ENCODE data around the gene CDKN2C. TPM values are rescaled to one million over a fixed set of nuclear protein-coding genes. Genes with fewer than 3 reads are reported as not detected.

CDKN2C gene
- total RNA-seq, 2 donors from 2014 or later = 10.3 to 12.6 TPM

- no peak for ATAC-seq (ENCODE audit: insufficient number of reproducible peaks, low FRiP score, low read depth)
- DNase-seq (ENCODE audit: low spot score) = no peak
- TF ChIP-seq, protein P1, sequence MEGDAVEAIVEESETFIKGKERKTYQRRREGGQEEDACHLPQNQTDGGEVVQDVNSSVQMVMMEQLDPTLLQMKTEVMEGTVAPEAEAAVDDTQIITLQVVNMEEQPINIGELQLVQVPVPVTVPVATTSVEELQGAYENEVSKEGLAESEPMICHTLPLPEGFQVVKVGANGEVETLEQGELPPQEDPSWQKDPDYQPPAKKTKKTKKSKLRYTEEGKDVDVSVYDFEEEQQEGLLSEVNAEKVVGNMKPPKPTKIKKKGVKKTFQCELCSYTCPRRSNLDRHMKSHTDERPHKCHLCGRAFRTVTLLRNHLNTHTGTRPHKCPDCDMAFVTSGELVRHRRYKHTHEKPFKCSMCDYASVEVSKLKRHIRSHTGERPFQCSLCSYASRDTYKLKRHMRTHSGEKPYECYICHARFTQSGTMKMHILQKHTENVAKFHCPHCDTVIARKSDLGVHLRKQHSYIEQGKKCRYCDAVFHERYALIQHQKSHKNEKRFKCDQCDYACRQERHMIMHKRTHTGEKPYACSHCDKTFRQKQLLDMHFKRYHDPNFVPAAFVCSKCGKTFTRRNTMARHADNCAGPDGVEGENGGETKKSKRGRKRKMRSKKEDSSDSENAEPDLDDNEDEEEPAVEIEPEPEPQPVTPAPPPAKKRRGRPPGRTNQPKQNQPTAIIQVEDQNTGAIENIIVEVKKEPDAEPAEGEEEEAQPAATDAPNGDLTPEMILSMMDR (IDR thresholded peaks at IDR 0.05) = no peak
These were observed 1.0 kb downstream of the CDKN2C start for GRCh38 chr1:50970931-50971582.

DNA sequence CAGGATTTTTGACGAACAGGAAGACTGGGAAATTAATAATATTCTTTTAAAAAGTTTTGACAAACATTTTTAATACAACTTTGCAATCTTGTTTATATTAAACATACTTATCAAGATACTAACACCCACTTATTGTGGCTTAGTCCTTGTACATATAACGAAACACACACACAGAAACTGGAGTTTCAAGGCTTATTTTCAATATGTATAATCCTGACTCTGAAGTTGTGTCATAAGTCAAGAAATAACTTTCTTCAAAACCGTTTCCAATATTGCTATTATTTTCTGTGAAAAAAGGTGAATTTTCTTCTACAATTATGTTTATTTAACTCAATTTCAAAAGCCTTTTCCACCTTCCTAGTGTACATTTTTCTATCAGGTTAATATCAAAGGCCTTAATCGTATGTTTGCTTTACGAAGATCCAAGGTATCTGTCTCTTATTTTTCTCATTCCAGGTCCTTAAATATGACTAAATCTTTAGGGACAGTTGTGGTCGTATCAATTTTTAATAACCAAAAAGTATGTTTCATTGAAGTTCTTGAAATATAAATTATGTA lies 1.8 kb downstream of the CDKN2C start:
- H3K27me3 ChIP-seq (replicated peaks; ENCODE audit: insufficient read depth) = no peaks in the 10 kb centered on the region
- TF ChIP-seq, protein P1 (IDR thresholded peaks at IDR 0.05) = no peak
- H3K9me3 ChIP-seq = no peaks in the 10 kb centered on the region
- H3K4me3 ChIP-seq = peak overlapping the region; percentile 86
- no peaks in the 10 kb centered on the region for H3K36me3 ChIP-seq
- H3K4me1 ChIP-seq (ENCODE audit: control insufficient read depth in 1 of 2, low read depth in 2 of 2) = peaks cover 0 to 15% of the 10 kb centered on the region in 2 donors
- peak overlapping the region in 1 of 2 donors; percentile 95 for H3K27ac ChIP-seq
- DNase-seq (ENCODE audit: low spot score) = no peak
- no peak for ATAC-seq (ENCODE audit: insufficient number of reproducible peaks, low FRiP score, low read depth)

More at GRCh38 chr1:50970931-50971582, 1.0 kb downstream of the CDKN2C start:
- H3K4me3 ChIP-seq = peak overlapping the region; percentile 86
- no peaks in the 10 kb centered on the region for H3K27me3 ChIP-seq (replicated peaks; ENCODE audit: insufficient read depth)
- no peaks in the 10 kb centered on the region for H3K9me3 ChIP-seq
- peak overlapping the region; percentile 95 to 97 for H3K27ac ChIP-seq
- H3K36me3 ChIP-seq = no peaks in the 10 kb centered on the region
- H3K4me1 ChIP-seq (ENCODE audit: control insufficient read depth in 1 of 2, low read depth in 2 of 2) = peaks cover 0 to 14% of the 10 kb centered on the region in 2 donors

DNA sequence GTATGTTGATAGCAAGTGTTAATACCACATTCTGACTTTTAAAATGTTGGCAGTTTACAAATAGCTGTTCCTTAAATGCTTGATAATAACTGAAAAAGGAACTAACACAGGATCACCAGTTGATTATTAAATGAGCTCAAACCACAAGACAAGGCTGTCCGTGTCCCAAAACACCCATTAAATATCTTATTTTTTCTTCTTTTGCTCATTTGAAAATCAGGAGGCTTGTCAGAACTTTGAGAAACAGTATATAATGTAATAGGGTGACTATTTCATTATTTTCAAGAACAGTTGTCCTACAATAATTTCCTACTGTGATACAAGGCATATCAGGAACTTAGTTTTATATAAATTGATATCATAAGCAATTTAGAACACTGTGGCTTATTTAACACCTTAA lies 2.7 kb downstream of the CDKN2C start:
- no peaks in the 10 kb centered on the region for H3K36me3 ChIP-seq
- TF ChIP-seq, protein P1 (IDR thresholded peaks at IDR 0.05) = no peak
- peaks cover 0 to 6% of the 10 kb centered on the region in 2 donors for H3K4me1 ChIP-seq (ENCODE audit: control insufficient read depth in 1 of 2, low read depth in 2 of 2)

DNA sequence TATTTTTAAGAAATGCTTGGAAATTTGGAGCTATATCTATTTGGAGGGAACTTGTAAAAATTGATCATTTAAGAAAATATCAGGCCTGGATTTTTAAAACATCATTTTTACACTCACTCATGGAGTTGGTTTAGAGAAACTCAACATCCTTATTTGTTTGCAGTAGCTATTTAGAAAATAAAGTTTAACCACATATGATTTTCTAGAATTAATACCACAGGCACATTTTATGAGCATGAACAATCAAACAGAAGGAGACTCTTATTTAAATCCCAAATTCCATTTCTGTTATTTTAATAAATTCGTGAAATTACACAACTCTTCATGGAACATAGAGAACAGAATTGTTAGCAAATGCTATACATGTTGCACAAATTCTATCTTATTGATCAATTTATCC lies 3.2 kb downstream of the CDKN2C start:
- DNase-seq (ENCODE audit: low spot score) = no peak
- no peaks in the 10 kb centered on the region for H3K36me3 ChIP-seq
- ATAC-seq (ENCODE audit: insufficient number of reproducible peaks, low FRiP score, low read depth) = no peak
- peak overlapping the region in 1 of 2 donors; percentile 32 for H3K27ac ChIP-seq
- H3K4me1 ChIP-seq (ENCODE audit: control insufficient read depth in 1 of 2, low read depth in 2 of 2) = peaks cover 0 to 6% of the 10 kb centered on the region in 2 donors
- no peak overlapping the region for H3K4me3 ChIP-seq
- H3K27me3 ChIP-seq (replicated peaks; ENCODE audit: insufficient read depth) = no peaks in the 10 kb centered on the region
- no peaks in the 10 kb centered on the region for H3K9me3 ChIP-seq
- TF ChIP-seq, protein P1 (IDR thresholded peaks at IDR 0.05) = no peak

More for the DNA sequence above, 2.7 kb downstream of the CDKN2C start:
- H3K9me3 ChIP-seq = no peaks in the 10 kb centered on the region
- no peak for ATAC-seq (ENCODE audit: insufficient number of reproducible peaks, low FRiP score, low read depth)
- H3K27me3 ChIP-seq (replicated peaks; ENCODE audit: insufficient read depth) = no peaks in the 10 kb centered on the region
- peak overlapping the region in 1 of 2 donors; percentile 32 for H3K27ac ChIP-seq
- peak overlapping the region; percentile 45 for H3K4me3 ChIP-seq
- DNase-seq (ENCODE audit: low spot score) = no peak

DNA sequence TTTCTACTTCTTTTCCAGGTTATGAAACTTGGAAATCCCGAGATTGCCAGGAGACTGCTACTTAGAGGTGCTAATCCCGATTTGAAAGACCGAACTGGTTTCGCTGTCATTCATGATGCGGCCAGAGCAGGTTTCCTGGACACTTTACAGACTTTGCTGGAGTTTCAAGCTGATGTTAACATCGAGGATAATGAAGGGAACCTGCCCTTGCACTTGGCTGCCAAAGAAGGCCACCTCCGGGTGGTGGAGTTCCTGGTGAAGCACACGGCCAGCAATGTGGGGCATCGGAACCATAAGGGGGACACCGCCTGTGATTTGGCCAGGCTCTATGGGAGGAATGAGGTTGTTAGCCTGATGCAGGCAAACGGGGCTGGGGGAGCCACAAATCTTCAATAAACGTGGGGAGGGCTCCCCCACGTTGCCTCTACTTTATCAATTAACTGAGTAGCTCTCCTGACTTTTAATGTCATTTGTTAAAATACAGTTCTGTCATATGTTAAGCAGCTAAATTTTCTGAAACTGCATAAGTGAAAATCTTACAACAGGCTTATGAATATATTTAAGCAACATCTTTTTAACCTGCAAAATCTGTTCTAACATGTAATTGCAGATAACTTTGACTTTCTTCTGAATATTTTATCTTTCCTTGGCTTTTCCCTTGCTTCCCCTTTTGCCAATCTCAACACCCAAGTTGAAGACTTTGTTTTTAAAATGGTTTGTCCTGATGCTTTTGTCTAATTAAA lies 4.0 kb downstream of the CDKN2C start:
- H3K36me3 ChIP-seq = no peaks in the 10 kb centered on the region
- DNase-seq (ENCODE audit: low spot score) (no peak), ATAC-seq (ENCODE audit: insufficient number of reproducible peaks, low FRiP score, low read depth) (no peak)
- peak overlapping the region in 1 of 2 donors; percentile 14 for H3K27ac ChIP-seq
- TF ChIP-seq, protein P1 (IDR thresholded peaks at IDR 0.05) = no peak
- H3K4me3 ChIP-seq = no peak overlapping the region
- no peaks in the 10 kb centered on the region for H3K27me3 ChIP-seq (replicated peaks; ENCODE audit: insufficient read depth)
- H3K4me1 ChIP-seq (ENCODE audit: control insufficient read depth in 1 of 2, low read depth in 2 of 2) = peaks cover 0 to 11% of the 10 kb centered on the region in 2 donors
- no peaks in the 10 kb centered on the region for H3K9me3 ChIP-seq

Measured in thoracic aorta (tissue), 2 donors.